CD4-positive, alpha-beta T cell (primary cell): ENCODE measurements around the gene EMC9. TPM values are rescaled to one million over a fixed set of nuclear protein-coding genes. Genes with fewer than 3 reads are reported as not detected.

ENCODE experiments used
- ATAC-seq: fragments of 200-7000 bp; cut with Tn5 transposase; one replicate; pipeline ENCODE4 v1.10.0; 2022; ENCODE audit warnings: mild to moderate bottlenecking; ENCODE audit not compliant: poor library complexity
- CTCF ChIA-PET: fragments of 350-600 bp; sonication (Branson Sonifier 250); formaldehyde crosslinking; loops from one replicate; lab custom pipeline; 2021; ENCODE audit warnings: antibody characterized with exemption, inconsistent platforms; lab: Charles Lee
- POLR2A ChIA-PET: fragments of 350-600 bp; sonication (Branson Sonifier 250); formaldehyde crosslinking; loops from one replicate; lab custom pipeline; 2021; ENCODE audit warnings: antibody characterized with exemption, inconsistent platforms; lab: Charles Lee
- DNase-seq, 14 experiments: peaks; one replicate each; pipeline ENCODE4 v3.0.0-alpha.2; 2013 to 2020; ENCODE audit warnings: mixed read lengths in 2 of 14
- H3K27ac ChIP-seq, 2 donors: one replicate each; pipeline versions ENCODE4 v1.5.1 to v1.7.0; 2013; ENCODE audit warnings: low read length in 2 of 2, low read depth in 1 of 2, mild to moderate bottlenecking in 1 of 2
- H3K27me3 ChIP-seq, 2 experiments: 1 replicate in 1 of 2; 2 replicates in 1 of 2; pipeline versions ENCODE4 v1.6.1 to v1.7.0; 2013; ENCODE audit warnings: low read length in 2 of 2, control low read depth in 1 of 2, mild to moderate bottlenecking in 1 of 2, moderate library complexity in 1 of 2; ENCODE audit not compliant: insufficient read depth in 2 of 2, control insufficient read depth in 1 of 2
- H3K36me3 ChIP-seq: one replicate; pipeline ENCODE4 v1.6.1; 2013; ENCODE audit warnings: low read length, control low read depth; ENCODE audit not compliant: insufficient read depth
- H3K4me1 ChIP-seq: one replicate; pipeline ENCODE4 v1.6.1; 2013; ENCODE audit warnings: low read length, control low read depth; ENCODE audit not compliant: insufficient read depth
- H3K4me3 ChIP-seq: one replicate; pipeline ENCODE4 v1.5.1; 2013; ENCODE audit warnings: mild to moderate bottlenecking, low read length, moderate library complexity
- H3K9me3 ChIP-seq, 2 experiments: 1 replicate in 1 of 2; 2 replicates in 1 of 2; pipeline versions ENCODE4 v1.6.1 to v1.7.0; 2013; ENCODE audit warnings: low read length in 2 of 2, mild to moderate bottlenecking in 2 of 2, control low read depth in 1 of 2, moderate library complexity in 1 of 2; ENCODE audit not compliant: control insufficient read depth in 1 of 2, insufficient read depth in 1 of 2
- H3K27ac Mint-ChIP-seq: one replicate; pipeline ENCODE4 v1.8.0; 2020; ENCODE audit warnings: mixed read lengths
- H3K27me3 Mint-ChIP-seq: one replicate; pipeline ENCODE4 v1.8.0; 2021; ENCODE audit warnings: mixed read lengths
- H3K36me3 Mint-ChIP-seq: one replicate; pipeline ENCODE4 v1.8.0; 2021; ENCODE audit warnings: low read depth, mixed read lengths
- H3K4me1 Mint-ChIP-seq: one replicate; pipeline ENCODE4 v1.8.0; 2021; ENCODE audit warnings: low read depth, mixed read lengths
- H3K4me3 Mint-ChIP-seq: one replicate; pipeline ENCODE4 v1.8.0; 2020; ENCODE audit warnings: mild to moderate bottlenecking, mixed read lengths
- H3K9me3 Mint-ChIP-seq: one replicate; pipeline ENCODE4 v1.8.0; 2020; ENCODE audit warnings: mixed read lengths
- CTCF ChIP-seq: fragments of 200-600 bp; IDR thresholded peaks from one replicate; pipeline ENCODE4 v1.8.0; 2022; ENCODE audit warnings: antibody characterized with exemption, mild to moderate bottlenecking
- intact Hi-C, 2 experiments: fragments of 100-400 bp; cut with DNase I in 1 of 2; cut with micrococcal nuclease in 1 of 2; formaldehyde crosslinking; loops; one replicate each; pipeline versions ENCODE4 v1.15.1 to v1.9.0; 2023 to 2025; cut with DNase I, micrococcal nuclease
- total RNA-seq, 174 experiments: library from RNA in 2 of 174; stranded (reverse) in 2 of 174; gene quantifications; one replicate each; pipeline ENCODE4 v1.2.3 and lab custom pipeline; 2021 to 2026

The EMC9 gene
- total RNA-seq, 2 experiments from 2014 or later = 11.8 to 13.1 TPM

GRCh38 chr14:24156840-24157239 is 15.4 kb upstream of the EMC9 start:
- ATAC-seq = no peak
- no peak for TF ChIP-seq CTCF
- Mint-ChIP-seq H3K27ac (peak overlapping the region; percentile 13), H3K4me1 (peaks cover 22% of the 10 kb centered on the region), H3K9me3 (no peaks in the 10 kb centered on the region), H3K27me3 (no peaks in the 10 kb centered on the region), H3K36me3 (peaks cover 79% of the 10 kb centered on the region), H3K4me3 (no peak overlapping the region)
- no peak for DNase-seq
- Histone ChIP-seq H3K9me3 (no peaks in the 10 kb centered on the region), H3K27me3 (no peaks in the 10 kb centered on the region), H3K4me1 (peaks cover 12% of the 10 kb centered on the region), H3K36me3 (peaks cover 63% of the 10 kb centered on the region), H3K4me3 (no peak overlapping the region), H3K27ac (no peak overlapping the region)
- intact Hi-C loops = no loop called here
- ChIA-PET CTCF (no interaction called here), POLR2A (interaction anchor here (1.6 to 2.8 kb wide), 2 partner anchors 10 to 43 kb away, joined by 7 to 16 read pairs; partner anchors contain the start of genes DCAF11, NRL, PSME2 and RNF31)

- ChIA-PET CTCF (no interaction called here), POLR2A (interaction anchor here (0.9 to 2.8 kb wide), 4 partner anchors 8 to 41 kb away, joined by 3 to 16 read pairs (median 7); partner anchors contain the start of genes DCAF11, EMC9, IPO4 and NRL)
- no peak for ATAC-seq
- no peaks in the 10 kb centered on the region for H3K9me3 Mint-ChIP-seq
- no peak for DNase-seq
- Histone ChIP-seq H3K27ac (peak overlapping the region in 1 of 2 donors; percentile 29), H3K4me1 (peaks cover 16% of the 10 kb centered on the region), H3K9me3 (no peaks in the 10 kb centered on the region), H3K27me3 (no peaks in the 10 kb centered on the region), H3K4me3 (no peak overlapping the region), H3K36me3 (peaks cover 72% of the 10 kb centered on the region)
- peaks cover 79% of the 10 kb centered on the region for H3K36me3 Mint-ChIP-seq
- intact Hi-C loops = no loop called here
- no peaks in the 10 kb centered on the region for H3K27me3 Mint-ChIP-seq
- H3K4me1 Mint-ChIP-seq = peaks cover 11% of the 10 kb centered on the region
- H3K27ac Mint-ChIP-seq = peak overlapping the region; percentile 42
- H3K4me3 Mint-ChIP-seq = no peak overlapping the region
- TF ChIP-seq CTCF = no peak
Observed at GRCh38 chr14:24155100-24155499, 13.7 kb upstream of the EMC9 start.

- DNase-seq (no peak), ATAC-seq (no peak)
- ChIA-PET POLR2A (interaction anchor here (2.3 to 8.1 kb wide), 4 partner anchors 10 to 37 kb away, joined by 9 to 154 read pairs (median 71); partner anchors contain the start of genes DCAF11, EMC9, IRF9 and NRL), CTCF (interaction anchor here (0.5 to 5.5 kb wide), 2 partner anchors 10 to 167 kb away, joined by 3 to 32 read pairs; partner anchors contain the start of gene IRF9)
- no peak overlapping the region for H3K4me3 ChIP-seq
- no peaks in the 10 kb centered on the region for H3K9me3 Mint-ChIP-seq
- H3K36me3 Mint-ChIP-seq = peaks cover 85% of the 10 kb centered on the region
- no peak overlapping the region for H3K27ac ChIP-seq
- H3K27me3 Mint-ChIP-seq = no peaks in the 10 kb centered on the region
- H3K4me1 ChIP-seq = peaks cover 40% of the 10 kb centered on the region
- H3K27me3 ChIP-seq = no peaks in the 10 kb centered on the region
- H3K27ac Mint-ChIP-seq = no peak overlapping the region
- TF ChIP-seq CTCF = no peak
- intact Hi-C loops = no loop called here
- H3K36me3 ChIP-seq = peaks cover 63% of the 10 kb centered on the region
- no peaks in the 10 kb centered on the region for H3K9me3 ChIP-seq
- H3K4me1 Mint-ChIP-seq = peaks cover 33% of the 10 kb centered on the region
- peak overlapping the region; percentile 30 for H3K4me3 Mint-ChIP-seq
Observed at GRCh38 chr14:24151404-24152080, 10.2 kb upstream of the EMC9 start.
